ENCODE results near the gene WDR53. TPM values are rescaled to one million over a fixed set of nuclear protein-coding genes. Genes with fewer than 3 reads are reported as not detected.

WDR53 gene
- total and polyA plus RNA-seq, 9 of the 15 experiments (the other 6 are each of a cell fraction or from before 2014, with no cell fraction given): 13.0 to 34.5 (median 20.9) TPM

DNA sequence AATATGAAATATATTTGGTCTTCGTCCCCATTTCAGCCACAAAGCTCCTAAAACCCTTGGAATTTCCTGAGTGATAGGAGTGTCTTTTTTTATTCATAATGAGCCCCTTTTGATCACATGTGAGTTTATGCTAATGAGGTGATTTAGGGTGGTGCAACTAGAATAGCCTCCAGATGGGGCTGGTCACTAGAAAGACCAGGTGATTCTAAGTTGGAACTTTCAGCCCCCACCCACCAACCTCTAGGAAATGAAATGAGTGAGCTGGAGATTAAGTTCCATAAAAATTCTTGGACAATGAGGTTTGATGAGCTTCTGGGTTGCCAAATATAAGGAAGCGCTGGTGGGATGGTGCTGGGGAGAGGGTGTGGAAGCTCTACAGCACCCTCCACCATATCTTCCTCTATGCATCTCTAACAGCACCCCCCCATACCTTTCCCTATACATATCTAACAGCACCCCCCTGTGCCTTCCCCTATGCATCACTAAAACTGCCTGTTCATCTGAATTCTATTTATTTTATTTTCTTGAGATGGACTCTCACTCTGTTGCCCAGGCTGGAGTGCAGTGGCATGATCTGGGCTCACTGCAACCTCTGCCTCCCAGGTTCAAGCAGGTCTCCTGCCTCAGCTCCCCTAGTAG is 51.1 kb downstream of the WDR53 start (continued):
- TF ChIP-seq, protein P1, sequence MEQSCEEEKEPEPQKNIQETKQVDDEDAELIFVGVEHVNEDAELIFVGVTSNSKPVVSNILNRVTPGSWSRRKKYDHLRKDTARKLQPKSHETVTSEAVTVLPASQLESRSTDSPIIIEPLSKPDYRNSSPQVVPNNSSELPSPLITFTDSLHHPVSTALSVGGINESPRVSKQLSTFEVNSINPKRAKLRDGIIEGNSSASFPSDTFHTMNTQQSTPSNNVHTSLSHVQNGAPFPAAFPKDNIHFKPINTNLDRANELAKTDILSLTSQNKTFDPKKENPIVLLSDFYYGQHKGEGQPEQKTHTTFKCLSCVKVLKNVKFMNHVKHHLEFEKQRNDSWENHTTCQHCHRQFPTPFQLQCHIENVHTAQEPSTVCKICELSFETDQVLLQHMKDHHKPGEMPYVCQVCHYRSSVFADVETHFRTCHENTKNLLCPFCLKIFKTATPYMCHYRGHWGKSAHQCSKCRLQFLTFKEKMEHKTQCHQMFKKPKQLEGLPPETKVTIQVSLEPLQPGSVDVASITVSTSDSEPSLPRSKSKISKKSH (CRISPR knock-in tag; IDR thresholded peaks at IDR 0.05): no peak
- TF ChIP-seq ZBTB17 (CRISPR knock-in tag; IDR thresholded peaks at IDR 0.05): no peak
- TF ChIP-seq FOS (IDR thresholded peaks at IDR 0.05; ENCODE audit: extremely low read depth, insufficient read length): no peak
- TF ChIP-seq, protein P2, sequence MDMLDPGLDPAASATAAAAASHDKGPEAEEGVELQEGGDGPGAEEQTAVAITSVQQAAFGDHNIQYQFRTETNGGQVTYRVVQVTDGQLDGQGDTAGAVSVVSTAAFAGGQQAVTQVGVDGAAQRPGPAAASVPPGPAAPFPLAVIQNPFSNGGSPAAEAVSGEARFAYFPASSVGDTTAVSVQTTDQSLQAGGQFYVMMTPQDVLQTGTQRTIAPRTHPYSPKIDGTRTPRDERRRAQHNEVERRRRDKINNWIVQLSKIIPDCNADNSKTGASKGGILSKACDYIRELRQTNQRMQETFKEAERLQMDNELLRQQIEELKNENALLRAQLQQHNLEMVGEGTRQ (CRISPR knock-in tag; IDR thresholded peaks at IDR 0.05): peak; percentile 33; the same call in 1 of the 2 replicates
- TF ChIP-seq BRF1 (IDR thresholded peaks at IDR 0.05; ENCODE audit: borderline replicate concordance, extremely low read depth, insufficient read length): no peak
- TF ChIP-seq, protein P3, sequence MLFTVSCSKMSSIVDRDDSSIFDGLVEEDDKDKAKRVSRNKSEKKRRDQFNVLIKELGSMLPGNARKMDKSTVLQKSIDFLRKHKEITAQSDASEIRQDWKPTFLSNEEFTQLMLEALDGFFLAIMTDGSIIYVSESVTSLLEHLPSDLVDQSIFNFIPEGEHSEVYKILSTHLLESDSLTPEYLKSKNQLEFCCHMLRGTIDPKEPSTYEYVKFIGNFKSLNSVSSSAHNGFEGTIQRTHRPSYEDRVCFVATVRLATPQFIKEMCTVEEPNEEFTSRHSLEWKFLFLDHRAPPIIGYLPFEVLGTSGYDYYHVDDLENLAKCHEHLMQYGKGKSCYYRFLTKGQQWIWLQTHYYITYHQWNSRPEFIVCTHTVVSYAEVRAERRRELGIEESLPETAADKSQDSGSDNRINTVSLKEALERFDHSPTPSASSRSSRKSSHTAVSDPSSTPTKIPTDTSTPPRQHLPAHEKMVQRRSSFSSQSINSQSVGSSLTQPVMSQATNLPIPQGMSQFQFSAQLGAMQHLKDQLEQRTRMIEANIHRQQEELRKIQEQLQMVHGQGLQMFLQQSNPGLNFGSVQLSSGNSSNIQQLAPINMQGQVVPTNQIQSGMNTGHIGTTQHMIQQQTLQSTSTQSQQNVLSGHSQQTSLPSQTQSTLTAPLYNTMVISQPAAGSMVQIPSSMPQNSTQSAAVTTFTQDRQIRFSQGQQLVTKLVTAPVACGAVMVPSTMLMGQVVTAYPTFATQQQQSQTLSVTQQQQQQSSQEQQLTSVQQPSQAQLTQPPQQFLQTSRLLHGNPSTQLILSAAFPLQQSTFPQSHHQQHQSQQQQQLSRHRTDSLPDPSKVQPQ (CRISPR knock-in tag; IDR thresholded peaks at IDR 0.05; ENCODE audit: borderline replicate concordance): no peak
- peak; percentile 58; the same call in 1 of the 2 replicates for TF ChIP-seq RAD51 (IDR thresholded peaks at IDR 0.05; ENCODE audit: borderline replicate concordance, low read depth)
- no peak for TF ChIP-seq ELF4 (CRISPR knock-in tag; IDR thresholded peaks at IDR 0.05)
- TF ChIP-seq PTBP1 (IDR thresholded peaks at IDR 0.05; ENCODE audit: low read depth, low read length): no peak
- TF ChIP-seq, protein P4, sequence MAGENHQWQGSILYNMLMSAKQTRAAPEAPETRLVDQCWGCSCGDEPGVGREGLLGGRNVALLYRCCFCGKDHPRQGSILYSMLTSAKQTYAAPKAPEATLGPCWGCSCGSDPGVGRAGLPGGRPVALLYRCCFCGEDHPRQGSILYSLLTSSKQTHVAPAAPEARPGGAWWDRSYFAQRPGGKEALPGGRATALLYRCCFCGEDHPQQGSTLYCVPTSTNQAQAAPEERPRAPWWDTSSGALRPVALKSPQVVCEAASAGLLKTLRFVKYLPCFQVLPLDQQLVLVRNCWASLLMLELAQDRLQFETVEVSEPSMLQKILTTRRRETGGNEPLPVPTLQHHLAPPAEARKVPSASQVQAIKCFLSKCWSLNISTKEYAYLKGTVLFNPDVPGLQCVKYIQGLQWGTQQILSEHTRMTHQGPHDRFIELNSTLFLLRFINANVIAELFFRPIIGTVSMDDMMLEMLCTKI (IDR thresholded peaks at IDR 0.05; ENCODE audit: partially characterized antibody): no peak
- TF ChIP-seq ARID2 (IDR thresholded peaks at IDR 0.05): peak; percentile 68
- TF ChIP-seq MED1 (CRISPR knock-in tag; IDR thresholded peaks at IDR 0.05; ENCODE audit: borderline replicate concordance): no peak
